Measurements from ENCODE around the gene TMEM203.

GRCh38 chr9:137162505-137163364 is 42.7 kb downstream of the TMEM203 start:
- TF ChIP-seq CTCF (IDR thresholded peaks at IDR 0.05) (peak in 4 of 5 experiments; percentile 10 to 40 (median 26)), POLR2A (IDR thresholded peaks at IDR 0.05) (no peak), EP300 (IDR thresholded peaks at IDR 0.05; ENCODE audit: low read depth) (no peak), POLR2AphosphoS5 (IDR thresholded peaks at IDR 0.05) (no peak)
